Liver (tissue), 9 donors: ENCODE measurements around the gene CDK8. TPM values are rescaled to one million over a fixed set of nuclear protein-coding genes. Genes with fewer than 3 reads are reported as not detected.

Experiments
- DNase-seq: peaks from one replicate; pipeline ENCODE4 v3.0.0-alpha.2; 2017; ENCODE audit warnings: low spot score
- H3K27ac ChIP-seq, 2 donors: one replicate each; pipeline ENCODE4 v1.7.0; 2013; ENCODE audit warnings: inconsistent platforms in 2 of 2, low read length in 2 of 2, control low read depth in 1 of 2, low read depth in 1 of 2, mild to moderate bottlenecking in 1 of 2
- H3K27me3 ChIP-seq, 4 donors: one replicate each; pipeline versions ENCODE4 v1.6.1 to v1.7.0; 2013; ENCODE audit warnings: low read length in 3 of 4, inconsistent platforms in 1 of 4, mild to moderate bottlenecking in 1 of 4, moderate library complexity in 1 of 4; ENCODE audit not compliant: control insufficient read depth in 4 of 4, insufficient read depth in 4 of 4
- H3K36me3 ChIP-seq, 4 donors: one replicate each; pipeline versions ENCODE4 v1.6.1 to v1.7.0; 2013; ENCODE audit warnings: low read length in 3 of 4, mild to moderate bottlenecking in 3 of 4, low read depth in 1 of 4, moderate library complexity in 1 of 4; ENCODE audit not compliant: control insufficient read depth in 4 of 4, insufficient read depth in 3 of 4
- H3K4me1 ChIP-seq, 4 donors: one replicate each; pipeline versions ENCODE4 v1.6.1 to v1.7.0; 2013; ENCODE audit warnings: low read length in 3 of 4, mild to moderate bottlenecking in 3 of 4, moderate library complexity in 1 of 4; ENCODE audit not compliant: control insufficient read depth in 4 of 4, insufficient read depth in 4 of 4
- H3K4me3 ChIP-seq, 3 donors: one replicate each; pipeline versions ENCODE4 v1.6.1 to v1.7.0; 2013; ENCODE audit warnings: low read length in 3 of 3, control low read depth in 1 of 3, low read depth in 1 of 3, mild to moderate bottlenecking in 1 of 3
- H3K9ac ChIP-seq, 2 donors: one replicate each; pipeline ENCODE4 v1.7.0; 2013; ENCODE audit warnings: low read length in 2 of 2, mild to moderate bottlenecking in 2 of 2, moderate library complexity in 2 of 2, control low read depth in 1 of 2, low read depth in 1 of 2
- H3K9me3 ChIP-seq, 4 donors: one replicate each; pipeline versions ENCODE4 v1.6.1 to v1.7.0; 2013; ENCODE audit warnings: low read length in 3 of 4; ENCODE audit not compliant: control insufficient read depth in 4 of 4
- ATF3 ChIP-seq: IDR thresholded peaks from 2 replicates; pipeline ENCODE4 v1.6.1; 2016; ENCODE audit warnings: antibody characterized with exemption
- EGR1 ChIP-seq, 2 donors: IDR thresholded peaks; 2 replicates each; pipeline ENCODE4 v1.6.1; 2016 to 2018; ENCODE audit warnings: antibody characterized with exemption in 2 of 2, low read depth in 2 of 2
- FOXA1 ChIP-seq: IDR thresholded peaks from 2 replicates; pipeline ENCODE4 v1.6.1; 2016; ENCODE audit warnings: antibody characterized with exemption
- FOXA2 ChIP-seq: IDR thresholded peaks from 2 replicates; pipeline ENCODE4 v1.6.1; 2016; ENCODE audit warnings: antibody characterized with exemption
- GABPA ChIP-seq, 2 donors: IDR thresholded peaks in 1 of 2; conservative IDR thresholded peaks in 1 of 2; 2 replicates each; pipeline ENCODE4 v1.6.1; 2016; ENCODE audit warnings: antibody characterized with exemption in 2 of 2, mild to moderate bottlenecking in 1 of 2, moderate library complexity in 1 of 2
- HNF4G ChIP-seq: IDR thresholded peaks from 2 replicates; pipeline ENCODE4 v1.6.1; 2016; ENCODE audit warnings: antibody characterized with exemption
- JUND ChIP-seq, 2 donors: IDR thresholded peaks; 2 replicates each; pipeline ENCODE4 v1.6.1; 2016; ENCODE audit warnings: antibody characterized with exemption in 2 of 2
- NR2F2 ChIP-seq: IDR thresholded peaks from 2 replicates; pipeline ENCODE4 v1.6.1; 2016; ENCODE audit warnings: antibody characterized with exemption
- RAD21 ChIP-seq, 2 donors: IDR thresholded peaks; 2 replicates each; pipeline ENCODE4 v1.6.1; 2016; ENCODE audit warnings: antibody characterized with exemption in 2 of 2, mild to moderate bottlenecking in 2 of 2
- REST ChIP-seq: IDR thresholded peaks from 2 replicates; pipeline ENCODE4 v1.6.1; 2016; ENCODE audit warnings: antibody characterized with exemption, mild to moderate bottlenecking
- RXRA ChIP-seq, 2 donors: IDR thresholded peaks; 2 replicates each; pipeline ENCODE4 v1.6.1; 2017 to 2018; ENCODE audit warnings: antibody characterized with exemption in 2 of 2, mild to moderate bottlenecking in 1 of 2
- SP1 ChIP-seq: IDR thresholded peaks from 2 replicates; pipeline ENCODE4 v1.6.1; 2018; ENCODE audit warnings: antibody characterized with exemption, mild to moderate bottlenecking
- TAF1 ChIP-seq: conservative IDR thresholded peaks from 2 replicates; pipeline ENCODE4 v1.6.1; 2016; ENCODE audit warnings: antibody characterized with exemption, mild to moderate bottlenecking
- YY1 ChIP-seq: IDR thresholded peaks from 2 replicates; pipeline ENCODE4 v1.6.1; 2016; ENCODE audit warnings: antibody characterized with exemption, mild to moderate bottlenecking
- WGBS: extraction: QIAGEN DNeasy Blood & Tissue Kit; methylation state at CpG from one replicate; pipeline ENCODE4 v1.1.7; 2013; 5-methylcytosine and 5-hydroxymethylcytosine counted together
- polyA plus RNA-seq, 2 donors: library from polyadenylated mRNA; stranded (reverse) in 1 of 2; unstranded in 1 of 2; fragments of 200-250 nt in 1 of 2; fragments of >200 nt in 1 of 2; fragmentation: Nextera tagmentation in 1 of 2; extraction: Ambion mirVana in 1 of 2; gene quantifications; one replicate each; pipeline versions ENCODE4 v1.2.1 to v1.2.3, GENCODE V29; 2013 to 2015
- total RNA-seq, 2 donors: library from RNA; depleted of rRNA; stranded (reverse); fragments of >200 nt; gene quantifications; one replicate each; pipeline ENCODE4 v1.2.3, GENCODE V29; 2014
- TF ChIP-seq, protein P1 (sequence below): IDR thresholded peaks from 2 replicates; pipeline ENCODE4 v1.6.1; 2016; ENCODE audit warnings: antibody characterized with exemption
- TF ChIP-seq, protein P2 (sequence below): fragments of 150-350 bp; IDR thresholded peaks from 2 replicates; pipeline ENCODE4 v1.5.1; 2017; ENCODE audit warnings: improper control_type of control experiment, low read depth, low read length; ENCODE audit not compliant: missing input control
- donor health status: healthy.
- donor health status: healthy.
- donor health status: healthy.
- donor health status: healthy.
- donor health status: healthy.

Gene CDK8
- total and polyA plus RNA-seq, 4 donors = 3.3 to 10.8 (median 6.8) TPM

GRCh38 chr13:26424181-26424580, 170.3 kb downstream of the CDK8 start:
- no peak for DNase-seq
- Histone ChIP-seq H3K27me3 (peaks cover 0 to 4% (median 0%) of the 10 kb centered on the region in 4 donors), H3K27ac (no peak overlapping the region)

More at GRCh38 chr13:26424181-26424580, 170.3 kb downstream of the CDK8 start:
- H3K9me3 ChIP-seq = no peaks in the 10 kb centered on the region
- H3K4me3 ChIP-seq = no peak overlapping the region
- H3K36me3 ChIP-seq = no peaks in the 10 kb centered on the region
- TF ChIP-seq GABPA (IDR thresholded peaks at IDR 0.05 in 1 of 2, conservative IDR thresholded peaks at IDR 0.05 in 1 of 2) = no peak
- TF ChIP-seq TAF1 = no peak
- TF ChIP-seq, protein P1, sequence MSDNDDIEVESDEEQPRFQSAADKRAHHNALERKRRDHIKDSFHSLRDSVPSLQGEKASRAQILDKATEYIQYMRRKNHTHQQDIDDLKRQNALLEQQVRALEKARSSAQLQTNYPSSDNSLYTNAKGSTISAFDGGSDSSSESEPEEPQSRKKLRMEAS = no peak
- TF ChIP-seq REST = no peak
- no peak for TF ChIP-seq JUND (IDR thresholded peaks at IDR 0.05)
- TF ChIP-seq NR2F2 = no peak
- no peak for TF ChIP-seq YY1
- TF ChIP-seq, protein P2, sequence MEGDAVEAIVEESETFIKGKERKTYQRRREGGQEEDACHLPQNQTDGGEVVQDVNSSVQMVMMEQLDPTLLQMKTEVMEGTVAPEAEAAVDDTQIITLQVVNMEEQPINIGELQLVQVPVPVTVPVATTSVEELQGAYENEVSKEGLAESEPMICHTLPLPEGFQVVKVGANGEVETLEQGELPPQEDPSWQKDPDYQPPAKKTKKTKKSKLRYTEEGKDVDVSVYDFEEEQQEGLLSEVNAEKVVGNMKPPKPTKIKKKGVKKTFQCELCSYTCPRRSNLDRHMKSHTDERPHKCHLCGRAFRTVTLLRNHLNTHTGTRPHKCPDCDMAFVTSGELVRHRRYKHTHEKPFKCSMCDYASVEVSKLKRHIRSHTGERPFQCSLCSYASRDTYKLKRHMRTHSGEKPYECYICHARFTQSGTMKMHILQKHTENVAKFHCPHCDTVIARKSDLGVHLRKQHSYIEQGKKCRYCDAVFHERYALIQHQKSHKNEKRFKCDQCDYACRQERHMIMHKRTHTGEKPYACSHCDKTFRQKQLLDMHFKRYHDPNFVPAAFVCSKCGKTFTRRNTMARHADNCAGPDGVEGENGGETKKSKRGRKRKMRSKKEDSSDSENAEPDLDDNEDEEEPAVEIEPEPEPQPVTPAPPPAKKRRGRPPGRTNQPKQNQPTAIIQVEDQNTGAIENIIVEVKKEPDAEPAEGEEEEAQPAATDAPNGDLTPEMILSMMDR = no peak
- TF ChIP-seq ATF3 = no peak
- TF ChIP-seq RAD21 (IDR thresholded peaks at IDR 0.05) = no peak
- TF ChIP-seq HNF4G = no peak
- no peak for TF ChIP-seq EGR1 (IDR thresholded peaks at IDR 0.05; ENCODE audit: low read depth in 2 of 2)
- no peak for TF ChIP-seq RXRA (IDR thresholded peaks at IDR 0.05)
- no peak for TF ChIP-seq SP1
- TF ChIP-seq FOXA2 = no peak
- TF ChIP-seq FOXA1 = no peak
- H3K4me1 ChIP-seq = peaks cover 0 to 5% (median 0%) of the 10 kb centered on the region in 4 donors
- 88% methylated on average over 14 of the region's 14 CpGs for WGBS
- H3K9ac ChIP-seq = no peak overlapping the region
